OCI-M1 (cell line): ENCODE results near the gene TGM1.

Experiments
- DNase-seq: peaks from one replicate; lab custom pipeline; 2025; lab: John Stamatoyannopoulos, UW

Gene TGM1

DNA sequence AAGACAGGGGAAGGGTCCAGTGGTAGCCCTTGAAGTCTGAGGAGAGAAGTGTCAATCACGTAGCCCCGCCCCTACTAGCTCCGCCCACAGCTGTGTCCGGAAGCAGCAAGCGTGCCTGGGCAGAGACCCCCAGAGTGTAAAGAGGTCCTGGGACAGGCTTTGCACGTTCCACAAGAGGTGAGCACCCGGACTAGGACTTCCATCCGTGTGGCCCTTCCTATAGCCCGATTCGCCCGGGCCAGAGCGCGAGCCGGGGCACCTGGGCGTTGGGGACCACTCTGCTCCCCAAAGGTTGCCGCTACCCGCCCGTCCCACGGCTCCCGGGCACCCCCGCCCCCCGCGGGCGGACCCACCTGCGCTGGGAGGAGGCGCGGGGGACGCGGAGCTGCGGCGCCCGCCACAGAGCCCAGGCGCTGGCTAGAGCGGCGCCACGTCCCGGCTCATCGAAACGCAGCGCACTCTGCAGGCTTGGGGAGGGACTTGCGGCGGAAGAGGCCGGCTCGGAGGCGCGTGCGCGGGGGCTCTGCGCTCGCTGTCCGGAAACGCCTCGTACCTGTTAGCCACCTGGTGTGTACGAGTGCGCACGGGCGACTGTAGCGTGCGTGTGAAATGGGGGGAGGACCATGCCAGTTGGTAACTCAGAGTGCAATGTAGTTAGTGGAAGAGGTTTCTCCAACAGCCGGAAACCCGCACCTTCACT, 8.3 kb upstream of the TGM1 start, which contains the start of gene RABGGTA:
TSS of gene RABGGTA (minus strand) at position 464 of the 700 bp plus-strand sequence. CDS start 482 bp downstream, outside the sequence.
- DNase-seq: peak; percentile 91

DNA sequence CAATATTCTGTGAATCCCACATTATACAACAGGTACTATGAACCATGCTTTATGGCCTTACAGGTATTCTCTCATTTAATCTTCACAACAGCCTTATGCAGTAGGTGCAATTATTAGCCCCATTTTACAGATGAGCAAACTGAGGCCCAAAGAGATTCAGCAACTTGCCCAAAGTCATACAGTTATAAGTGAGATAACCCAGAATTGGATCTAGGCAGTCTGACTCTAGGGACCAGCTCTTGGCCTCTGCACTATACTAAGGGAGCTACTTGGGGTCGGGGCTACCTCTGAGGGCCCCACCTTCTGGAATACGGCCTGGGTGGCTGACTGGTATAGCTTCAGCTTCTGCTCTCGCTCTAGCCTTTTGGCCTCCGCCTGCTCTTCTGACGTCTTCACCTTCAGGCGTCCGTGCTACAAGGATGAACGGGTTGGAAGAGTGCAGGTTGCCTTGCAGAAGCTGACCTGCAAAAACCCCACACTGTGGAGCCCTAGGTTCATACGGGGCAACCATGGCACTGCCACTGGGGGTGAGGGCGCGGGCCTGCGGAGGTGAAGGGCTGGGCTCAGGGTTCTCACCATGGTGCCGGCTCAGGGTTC, 7.7 kb upstream of the TGM1 start:
- peak; percentile 40 for DNase-seq

DNA sequence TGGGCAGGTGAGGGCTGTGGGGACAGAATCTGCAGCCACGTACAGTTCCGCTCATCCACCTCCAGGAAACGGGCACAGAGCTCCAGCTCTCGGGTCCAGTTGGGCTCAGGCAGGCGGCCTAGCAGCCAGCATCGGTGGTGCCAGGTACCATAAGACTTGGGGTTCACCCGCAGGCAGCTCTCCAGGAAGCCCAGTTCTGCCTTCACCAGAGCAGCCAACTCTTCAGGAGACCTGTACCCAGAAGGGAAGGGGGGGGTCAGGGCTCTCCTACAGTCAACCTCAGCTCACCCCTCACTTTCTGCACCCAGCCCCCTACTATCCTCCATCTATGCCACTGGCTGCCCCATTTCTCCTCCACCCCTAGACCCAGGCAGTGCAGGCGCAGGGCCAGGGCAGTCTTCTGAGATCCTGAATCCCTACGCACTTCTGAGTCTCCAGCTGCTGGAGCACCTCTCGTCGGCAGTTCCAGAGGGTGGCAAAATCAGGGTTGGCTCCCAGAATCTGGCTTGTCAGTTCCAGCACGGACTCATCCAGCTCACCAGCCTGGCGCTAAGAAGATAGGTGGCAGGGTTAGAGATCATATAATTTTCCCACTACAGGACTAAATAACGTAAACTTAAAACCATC, 7.0 kb upstream of the TGM1 start:
- DNase-seq: no peak

DNA sequence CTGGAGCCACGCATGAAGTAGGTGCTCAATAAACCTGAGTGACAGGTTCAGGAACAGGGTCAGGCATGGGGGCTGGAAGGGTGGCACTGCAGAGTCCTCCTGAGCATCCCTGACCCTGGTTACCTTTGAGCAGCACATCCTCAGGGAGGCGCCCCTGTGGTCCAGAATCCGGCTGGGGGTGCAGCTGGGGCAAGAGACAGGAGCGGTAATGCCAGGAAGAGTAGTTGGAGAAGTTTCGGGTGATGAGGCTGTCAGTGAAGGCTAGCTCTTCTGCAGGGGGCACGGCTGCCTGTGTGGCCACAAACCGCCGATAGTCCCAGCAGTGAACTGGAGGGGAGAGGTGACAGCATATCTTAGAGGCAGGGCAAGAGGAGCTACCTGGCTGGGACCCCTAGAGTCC, 6.4 kb upstream of the TGM1 start:
- DNase-seq: no peak

DNA sequence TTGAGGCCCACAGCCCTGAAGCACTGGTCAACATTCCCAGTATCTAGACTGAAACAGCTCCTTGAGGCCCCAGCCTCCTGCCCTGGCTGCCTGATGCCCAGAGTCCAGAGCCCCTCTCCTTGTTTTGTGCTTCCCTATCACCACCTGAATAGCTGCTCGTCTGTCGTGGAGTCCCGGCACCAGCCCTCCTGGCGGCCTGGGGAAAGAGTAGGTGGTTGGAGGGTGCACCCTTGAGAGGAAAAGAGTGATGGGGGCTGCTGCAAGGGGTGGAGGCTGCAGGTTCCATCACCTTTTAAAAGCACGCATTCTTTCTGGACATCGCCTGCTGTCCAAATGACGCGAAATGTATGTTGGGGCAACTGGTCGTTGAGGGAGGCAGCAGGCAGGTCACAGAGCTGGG, 5.2 kb upstream of the TGM1 start:
- DNase-seq: no peak

DNA sequence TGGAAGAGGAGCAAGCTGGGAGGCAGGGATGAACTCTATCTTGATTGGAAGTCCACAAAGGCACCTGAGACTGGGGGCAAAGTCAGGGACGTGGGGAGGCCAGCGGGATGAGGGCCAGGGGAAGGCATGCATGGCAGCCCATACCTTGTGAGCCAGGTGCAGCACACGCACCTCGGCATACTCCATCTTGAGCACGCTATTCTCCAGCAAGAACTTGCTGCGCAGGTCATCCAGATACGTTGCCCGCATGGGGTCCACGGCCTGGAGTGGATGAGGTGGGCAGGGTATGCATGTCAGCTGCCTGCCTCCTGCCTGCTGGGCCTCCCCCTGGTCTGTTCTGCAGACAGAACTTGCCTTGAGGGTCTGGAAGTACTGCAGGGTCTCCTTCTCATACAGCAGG, 4.5 kb upstream of the TGM1 start:
- no peak for DNase-seq

DNA sequence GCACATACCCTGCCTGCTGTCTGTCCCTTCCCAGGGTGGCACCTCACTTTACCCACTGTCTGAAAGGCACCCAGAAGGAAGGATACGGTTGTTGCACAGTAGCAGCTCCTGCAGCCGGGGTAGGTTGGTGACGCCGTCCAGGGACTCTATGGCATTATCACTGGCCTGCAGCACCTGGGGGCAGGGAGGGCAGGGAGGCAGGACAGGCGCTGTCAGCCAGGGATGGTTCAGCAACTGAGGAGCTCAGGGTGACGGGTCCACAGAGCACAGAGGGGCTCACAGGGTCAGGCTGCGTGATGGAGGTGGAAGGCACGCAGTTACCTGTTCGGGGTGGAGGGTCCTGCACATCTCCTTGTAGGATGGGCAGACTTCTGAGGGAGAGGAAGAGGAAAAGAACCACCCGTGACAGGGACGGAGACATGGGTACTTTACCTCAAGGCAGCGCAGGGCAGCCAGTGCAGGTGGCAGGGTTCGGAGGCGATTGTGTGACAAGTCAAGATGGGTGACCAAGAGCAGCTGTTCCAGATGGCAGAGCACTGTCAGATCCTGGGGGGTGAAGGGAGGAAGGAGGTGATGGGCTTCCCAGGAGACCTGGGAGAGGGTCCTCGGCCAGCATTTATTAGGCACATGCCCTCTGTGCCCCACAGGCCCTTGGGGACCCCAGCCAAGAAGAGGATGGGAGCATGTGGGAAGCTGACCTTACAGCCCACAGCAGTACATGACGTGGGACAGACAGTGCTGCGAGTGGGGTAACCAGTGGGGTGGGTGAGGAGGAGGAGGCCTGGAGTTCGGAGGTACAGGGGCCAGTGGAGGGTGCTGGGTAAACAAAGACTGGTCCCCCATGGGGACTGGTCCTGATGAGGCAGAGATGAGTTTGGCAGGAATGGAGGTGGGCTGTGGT, 3.6 kb upstream of the TGM1 start:
- no peak for DNase-seq

DNA sequence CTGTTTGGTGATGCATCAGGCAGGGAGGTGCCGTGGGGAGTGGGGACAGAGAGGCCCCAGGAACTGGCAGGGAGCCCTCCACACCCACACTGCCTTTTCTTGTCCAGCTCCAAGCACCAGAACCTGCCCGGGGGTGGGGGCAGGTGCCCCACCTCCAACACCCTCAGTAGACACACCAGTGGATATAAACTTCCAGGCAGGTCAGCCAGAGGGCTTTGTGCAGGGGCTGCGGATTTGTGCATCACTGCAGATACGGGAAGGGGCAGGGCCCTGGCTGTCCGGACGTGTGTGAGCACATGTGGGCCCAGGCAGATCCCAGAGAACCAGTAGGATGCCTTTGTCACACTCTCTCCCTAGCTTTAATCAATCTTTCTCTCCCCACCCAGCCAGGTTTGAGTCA, 1.3 kb upstream of the TGM1 start:
- DNase-seq: no peak

DNA sequence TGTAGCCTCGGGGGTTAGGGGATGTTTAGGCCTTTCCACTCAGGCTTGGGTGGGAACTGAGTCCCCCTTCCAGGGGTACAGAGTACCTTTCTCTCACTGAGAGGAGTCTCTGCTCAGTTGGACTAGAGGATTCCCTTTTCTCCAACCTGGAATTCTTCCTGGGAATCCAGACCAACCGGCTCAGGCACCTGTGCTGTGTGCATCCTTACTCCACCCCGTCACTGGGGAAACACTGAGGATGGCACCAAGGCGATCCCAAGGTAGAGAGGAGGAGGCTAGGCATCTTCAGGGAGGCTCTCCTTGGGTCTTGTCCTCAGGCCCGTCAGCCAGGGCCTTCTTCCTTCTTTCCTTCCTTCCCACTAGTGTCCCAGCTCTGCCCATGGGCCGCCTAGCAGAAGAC, 871 bp upstream of the TGM1 start:
- no peak for DNase-seq

DNA sequence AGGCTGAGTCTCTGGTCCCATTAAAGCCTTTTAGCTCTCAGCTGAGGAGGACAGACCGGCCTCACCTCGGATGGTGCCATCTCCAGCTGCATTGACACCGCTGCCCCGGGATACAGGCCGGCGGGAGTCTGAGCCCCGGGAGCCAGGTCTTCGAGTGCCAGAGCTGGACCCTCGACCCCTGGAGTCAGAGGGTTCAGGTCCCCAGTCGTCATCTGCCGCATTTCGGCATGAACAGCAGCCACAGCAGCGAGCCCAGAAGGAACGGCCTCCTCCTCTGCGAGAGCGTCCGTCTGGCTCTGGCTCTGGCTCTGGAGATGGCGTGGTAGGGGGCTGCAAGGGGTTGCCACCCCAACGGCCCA, 1.0 kb downstream of the TGM1 start:
- DNase-seq: no peak

DNA sequence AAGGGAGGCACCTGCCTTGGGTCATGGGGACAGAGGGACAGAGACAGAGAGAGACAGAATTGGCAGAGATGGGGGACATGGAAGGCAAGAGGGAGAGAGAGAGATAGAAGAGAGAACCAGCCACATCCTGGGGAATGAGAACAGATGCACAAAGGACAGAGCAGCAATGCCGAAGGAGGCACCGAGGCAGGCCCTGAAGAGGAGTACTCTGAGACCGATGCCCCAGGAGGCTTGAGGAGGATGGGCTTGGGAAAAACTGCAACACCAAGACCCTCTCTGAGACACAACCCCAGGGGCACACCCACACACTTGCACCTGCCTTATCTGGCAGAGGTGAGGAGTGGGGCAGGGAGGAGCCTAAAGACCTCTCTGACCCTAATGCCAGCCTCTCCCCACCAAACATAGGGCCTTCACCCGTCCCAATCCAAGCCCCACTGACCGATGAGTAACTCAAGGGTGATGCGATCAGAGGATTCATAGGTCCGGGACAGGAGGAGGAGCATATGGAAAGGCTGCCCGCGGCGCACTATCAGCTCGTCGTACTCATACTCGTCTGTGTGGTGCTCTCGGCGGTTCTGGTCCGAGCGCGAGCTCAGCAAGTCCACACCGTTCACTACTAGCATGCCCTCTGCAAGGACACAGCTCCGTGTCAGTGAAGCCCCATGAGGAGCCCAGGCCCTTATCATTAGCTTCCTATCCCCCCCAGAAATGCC, 1.6 kb downstream of the TGM1 start:
- DNase-seq: no peak

DNA sequence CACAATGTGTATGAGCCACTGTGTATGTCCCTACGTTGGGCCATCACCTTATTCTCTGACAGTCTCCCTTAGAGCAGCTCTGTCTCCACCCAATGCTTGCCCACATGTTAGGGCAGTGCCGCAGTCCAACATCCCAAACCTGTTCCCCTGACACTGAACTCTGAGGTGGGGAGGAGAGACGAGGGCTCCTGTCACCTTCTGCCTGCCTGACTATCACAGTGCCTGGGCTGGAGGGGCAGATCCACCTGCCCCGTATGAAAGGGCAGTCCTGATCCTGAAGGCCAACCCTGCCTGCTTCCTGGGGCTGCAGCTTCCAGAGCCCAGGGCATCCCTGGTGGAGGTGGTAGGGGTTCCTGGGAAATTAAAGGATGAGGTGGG, 2.2 kb downstream of the TGM1 start:
- no peak for DNase-seq

DNA sequence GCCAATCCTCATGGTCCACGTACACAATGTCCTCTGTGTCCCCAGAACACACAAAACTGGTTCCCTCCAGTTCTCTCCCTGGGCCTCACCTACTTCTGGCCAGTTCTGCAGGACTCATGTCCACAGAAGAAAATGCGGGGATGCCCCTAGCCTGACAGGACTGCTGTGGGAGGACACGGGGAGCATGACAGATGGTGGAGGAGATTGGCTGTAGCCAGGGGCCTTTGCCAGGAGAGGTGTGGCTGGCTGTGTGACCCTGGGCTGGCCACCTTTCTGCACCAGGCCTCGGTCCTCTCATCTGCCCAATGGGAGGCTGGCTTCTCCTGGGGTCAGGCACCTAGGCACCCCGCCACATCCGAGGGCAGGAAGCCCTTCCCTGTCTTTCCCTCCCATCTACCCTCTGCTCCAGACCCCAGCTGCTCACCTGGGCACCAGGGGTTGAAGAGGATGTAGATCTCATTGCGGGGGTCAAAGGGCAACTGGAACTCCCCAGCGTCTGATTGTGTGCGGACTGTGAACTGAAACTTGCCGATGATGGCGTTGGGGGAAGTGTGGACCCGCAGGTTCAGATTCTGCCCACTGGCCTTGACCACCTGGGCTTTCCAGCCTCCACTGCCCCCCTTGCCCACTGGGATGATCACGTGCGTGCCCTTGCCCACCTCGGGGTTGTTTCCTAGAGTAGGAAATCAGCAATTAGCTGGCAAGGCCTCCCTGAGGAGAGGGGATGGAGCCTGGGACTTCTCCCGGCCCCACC, 2.8 kb downstream of the TGM1 start:
- no peak for DNase-seq

DNA sequence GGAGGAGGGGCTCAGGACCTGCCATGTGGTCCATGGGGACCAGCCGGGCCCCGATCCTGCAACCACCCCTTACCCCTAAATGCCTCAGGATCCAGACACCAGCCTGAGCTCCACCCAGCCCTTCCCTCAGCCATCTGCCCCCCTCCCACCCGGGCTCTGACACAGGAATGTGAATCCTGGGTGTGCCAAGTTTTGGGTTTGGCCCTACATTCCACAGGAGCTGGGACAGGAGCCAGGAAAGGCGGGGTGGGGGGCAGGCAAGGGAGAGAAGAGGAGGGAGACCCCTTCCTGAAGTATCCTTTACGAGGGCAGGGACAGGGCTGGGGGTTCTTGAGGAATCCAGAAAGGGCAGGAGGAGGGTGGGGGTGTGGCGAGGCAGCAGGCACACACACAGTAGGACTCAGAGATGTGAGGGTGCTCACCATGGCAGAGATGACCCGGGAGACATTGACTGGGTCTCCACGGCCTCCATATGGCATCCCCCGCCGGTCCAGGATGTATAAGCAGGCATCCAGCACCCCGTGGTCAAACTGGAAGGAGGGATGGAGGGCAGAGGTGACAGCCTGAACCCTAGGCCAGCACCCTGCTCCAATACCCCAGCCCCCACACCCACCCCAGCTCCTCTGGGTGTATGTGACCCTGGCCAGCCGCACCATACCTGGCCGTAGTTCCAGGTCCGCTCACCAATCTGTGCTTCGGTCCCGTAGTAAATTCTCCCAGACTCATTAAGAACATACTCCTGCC, 3.5 kb downstream of the TGM1 start:
- no peak for DNase-seq

DNA sequence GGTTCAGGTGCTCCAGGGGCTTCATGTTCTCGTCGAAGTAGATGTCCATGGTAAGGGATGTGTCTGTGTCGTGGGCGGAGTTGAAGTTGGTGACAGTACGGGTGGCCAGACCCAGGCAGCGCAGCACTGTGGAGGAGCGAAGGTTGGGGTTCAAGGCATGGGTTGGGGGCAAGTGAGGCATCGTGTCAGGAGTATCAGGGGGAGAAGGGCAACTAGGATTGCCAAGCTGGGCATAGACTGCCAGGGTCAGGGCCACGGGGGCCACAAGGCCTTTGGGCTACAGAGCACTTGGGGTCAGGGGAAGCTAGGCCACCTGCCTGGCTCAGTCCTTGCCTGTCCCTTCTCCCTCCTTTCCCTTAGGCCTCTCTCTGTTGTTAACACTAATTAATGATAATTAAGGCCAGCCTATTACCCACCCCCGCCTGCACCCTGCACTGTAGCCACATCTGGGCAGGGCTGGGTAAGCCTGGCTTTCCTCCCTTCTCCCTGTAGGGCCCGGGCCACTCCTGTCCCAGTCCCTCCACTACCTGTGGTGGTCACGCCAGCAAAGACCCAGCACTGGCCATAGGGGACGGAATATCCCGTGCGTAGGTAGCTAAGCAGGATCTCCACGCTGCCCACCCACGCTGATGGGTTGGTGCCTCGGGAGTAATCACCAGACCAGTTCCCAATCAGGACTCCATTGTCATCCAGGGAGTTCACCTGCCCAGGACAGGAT, 4.3 kb downstream of the TGM1 start:
- no peak for DNase-seq

DNA sequence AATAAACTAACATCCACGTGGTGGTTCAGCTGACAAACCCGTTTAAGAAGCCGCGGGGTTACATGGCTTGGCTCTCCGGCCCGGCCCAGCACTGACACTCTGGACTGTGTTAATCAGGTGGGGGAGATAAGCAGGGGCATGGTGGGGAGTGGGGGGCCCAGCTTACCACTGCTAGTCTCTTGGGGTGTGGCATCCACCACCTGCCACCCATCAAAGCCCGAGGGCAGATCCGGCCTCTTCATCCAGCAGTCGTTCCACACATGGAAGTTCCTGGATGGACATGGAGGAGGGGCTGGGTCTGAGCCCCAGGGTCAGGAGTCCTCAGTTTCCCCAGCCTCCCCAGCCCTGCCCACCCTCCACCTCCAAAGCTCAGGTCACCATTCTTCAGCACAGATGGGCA, 4.9 kb downstream of the TGM1 start:
- no peak for DNase-seq

DNA sequence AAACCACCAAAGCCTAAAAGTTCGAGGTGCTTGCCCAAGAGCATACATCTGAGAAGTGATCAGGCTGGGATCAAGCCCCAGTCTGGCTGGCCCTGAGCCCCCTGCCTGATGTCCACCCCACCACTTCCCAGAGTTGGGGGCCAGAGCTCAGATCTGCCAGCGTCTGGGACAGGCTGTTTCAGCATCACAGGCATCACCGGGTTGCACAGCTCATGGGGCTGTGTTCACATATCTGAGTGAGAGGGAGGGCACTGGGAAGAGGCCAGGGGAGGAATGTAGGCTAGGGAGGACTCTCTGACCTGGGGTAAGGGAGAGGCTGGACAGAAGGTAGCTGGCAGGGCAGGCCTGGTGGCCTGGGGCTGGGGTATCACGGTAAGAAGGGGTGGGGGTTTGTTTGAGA, 6.0 kb downstream of the TGM1 start:
- no peak for DNase-seq

DNA sequence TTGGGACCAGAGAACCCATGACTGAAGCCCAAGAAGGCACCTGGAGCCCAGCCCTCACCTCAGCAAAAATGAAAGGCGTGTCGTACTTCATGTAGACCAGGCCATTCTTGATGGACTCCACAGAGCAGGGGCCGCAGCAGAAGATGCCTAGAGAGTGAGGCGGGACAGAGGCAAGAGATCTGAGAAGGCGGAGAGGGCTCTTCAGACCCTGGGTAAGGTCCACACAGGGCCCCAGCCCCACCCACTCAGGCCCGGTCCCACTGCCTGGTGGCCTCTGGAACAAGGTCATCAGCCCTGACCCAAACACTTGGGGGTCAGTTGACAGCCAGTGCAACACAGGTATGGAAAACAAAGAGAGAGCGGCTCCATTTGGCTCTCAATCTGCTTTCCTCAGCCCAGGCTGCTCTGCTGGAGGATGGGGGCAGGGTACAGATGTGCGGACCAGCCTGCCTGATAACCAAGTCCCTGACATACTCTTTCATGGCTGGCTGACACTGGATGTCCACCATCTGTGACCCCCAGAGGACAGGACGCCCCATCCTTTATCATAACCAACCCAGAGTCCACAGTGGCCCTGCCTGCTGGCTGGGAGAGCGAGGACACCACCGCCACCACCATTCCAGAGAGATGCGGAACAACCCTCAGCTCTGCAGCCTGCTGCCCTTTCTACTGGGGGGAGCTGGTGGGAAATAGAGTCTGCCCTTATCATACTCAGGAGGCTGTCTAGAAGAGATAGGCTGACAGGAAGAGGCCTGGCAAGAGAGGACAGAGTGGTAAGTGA, 6.9 kb downstream of the TGM1 start:
- DNase-seq: peak; percentile 84

DNA sequence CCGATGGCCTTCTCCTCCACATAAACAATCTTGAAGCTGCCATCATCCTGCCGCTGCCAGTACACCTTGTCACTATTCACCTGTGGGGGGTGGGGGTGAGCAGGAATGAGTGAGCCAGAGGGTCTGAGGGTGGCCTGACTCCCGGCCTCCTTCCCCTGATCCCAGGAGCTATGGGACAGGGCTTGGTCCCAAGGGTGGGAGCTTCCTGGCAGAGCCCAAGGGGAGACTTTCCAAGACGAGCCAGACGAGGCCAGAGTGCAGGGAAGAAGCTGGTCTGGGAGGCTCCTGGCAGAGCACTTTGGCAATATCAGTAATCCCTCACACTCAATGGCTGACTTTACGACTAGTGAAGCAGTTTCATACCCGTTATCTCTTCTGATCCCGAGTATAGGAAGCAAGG, 7.5 kb downstream of the TGM1 start:
- no peak for DNase-seq
